Esophagus muscularis mucosa (tissue), 3 donors: Measurements from ENCODE around the gene SPRR2D.

Experiments used
- POLR2A ChIP-seq: fragments of 450-650 bp; IDR thresholded peaks from one replicate; pipeline ENCODE4 v1.6.1; 2017; ENCODE audit warnings: antibody characterized with exemption, moderate library complexity, mild to moderate bottlenecking, low read depth
- POLR2AphosphoS5 ChIP-seq, 2 donors: sonication (generic); formaldehyde crosslinking; IDR thresholded peaks; one replicate each; pipeline ENCODE4 v1.6.1; 2017; ENCODE audit warnings: antibody characterized with exemption in 2 of 2
- TF ChIP-seq, protein P1 (sequence below), 3 experiments: fragments of 200-600 bp in 2 of 3; fragments of 450-650 bp in 1 of 3; sonication (generic) in 2 of 3; IDR thresholded peaks; one replicate each; pipeline ENCODE4 v1.5.1; 2017 to 2019; ENCODE audit warnings: antibody characterized with exemption in 3 of 3, mild to moderate bottlenecking in 2 of 3, moderate library complexity in 1 of 3

DNA sequence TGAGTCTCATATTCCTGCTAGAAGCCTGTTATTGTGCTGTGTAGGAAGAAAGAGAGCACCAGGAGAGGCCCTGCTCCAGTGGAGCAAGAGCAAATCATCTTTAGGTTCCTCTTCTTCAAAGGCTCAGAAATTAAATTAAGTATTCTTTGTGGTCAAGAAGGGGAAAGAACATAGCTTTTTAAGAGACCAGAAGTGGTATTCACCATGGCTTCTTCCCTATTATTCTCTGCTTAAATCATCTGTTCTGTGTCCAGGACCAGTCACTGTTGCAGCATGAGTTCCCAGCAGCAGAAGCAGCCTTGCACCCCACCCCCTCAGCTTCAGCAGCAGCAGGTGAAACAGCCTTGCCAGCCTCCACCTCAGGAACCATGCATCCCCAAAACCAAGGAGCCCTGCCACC lies 8.8 kb downstream of the SPRR2D start:
- TF ChIP-seq POLR2A (no peak), POLR2AphosphoS5 (IDR thresholded peaks at IDR 0.05) (no peak)
- TF ChIP-seq, protein P1, sequence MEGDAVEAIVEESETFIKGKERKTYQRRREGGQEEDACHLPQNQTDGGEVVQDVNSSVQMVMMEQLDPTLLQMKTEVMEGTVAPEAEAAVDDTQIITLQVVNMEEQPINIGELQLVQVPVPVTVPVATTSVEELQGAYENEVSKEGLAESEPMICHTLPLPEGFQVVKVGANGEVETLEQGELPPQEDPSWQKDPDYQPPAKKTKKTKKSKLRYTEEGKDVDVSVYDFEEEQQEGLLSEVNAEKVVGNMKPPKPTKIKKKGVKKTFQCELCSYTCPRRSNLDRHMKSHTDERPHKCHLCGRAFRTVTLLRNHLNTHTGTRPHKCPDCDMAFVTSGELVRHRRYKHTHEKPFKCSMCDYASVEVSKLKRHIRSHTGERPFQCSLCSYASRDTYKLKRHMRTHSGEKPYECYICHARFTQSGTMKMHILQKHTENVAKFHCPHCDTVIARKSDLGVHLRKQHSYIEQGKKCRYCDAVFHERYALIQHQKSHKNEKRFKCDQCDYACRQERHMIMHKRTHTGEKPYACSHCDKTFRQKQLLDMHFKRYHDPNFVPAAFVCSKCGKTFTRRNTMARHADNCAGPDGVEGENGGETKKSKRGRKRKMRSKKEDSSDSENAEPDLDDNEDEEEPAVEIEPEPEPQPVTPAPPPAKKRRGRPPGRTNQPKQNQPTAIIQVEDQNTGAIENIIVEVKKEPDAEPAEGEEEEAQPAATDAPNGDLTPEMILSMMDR (IDR thresholded peaks at IDR 0.05), result no peak
